GM23248 (cell line): Measurements from ENCODE around the gene TRPM4. TPM values are rescaled to one million over a fixed set of nuclear protein-coding genes. Genes with fewer than 3 reads are reported as not detected.

Experiments
- DNase-seq: peaks from one replicate; pipeline ENCODE4 v3.0.0-alpha.2; 2015
- H2AFZ ChIP-seq: fragments of 200-600 bp; sonication (generic); 2 replicates; pipeline ENCODE4 v1.6.1; 2016; ENCODE audit warnings: antibody characterized with exemption
- H3F3A ChIP-seq: fragments of 200-600 bp; sonication (generic); 2 replicates; pipeline ENCODE4 v1.6.1; 2016; ENCODE audit warnings: mild to moderate bottlenecking, antibody characterized with exemption, mixed run types; ENCODE audit not compliant: insufficient read depth
- H3K27ac ChIP-seq: fragments of 200-600 bp; sonication (generic); 2 replicates; pipeline ENCODE4 v1.5.1; 2016; ENCODE audit warnings: mild to moderate bottlenecking
- H3K27me3 ChIP-seq: fragments of 200-600 bp; sonication (generic); replicated peaks from 2 replicates; pipeline ENCODE4 v1.6.1; 2016; ENCODE audit warnings: mild to moderate bottlenecking; ENCODE audit not compliant: insufficient read depth
- H3K36me3 ChIP-seq: fragments of 200-600 bp; sonication (generic); 2 replicates; pipeline ENCODE4 v1.6.1; 2016; ENCODE audit warnings: low read depth, mild to moderate bottlenecking
- H3K4me1 ChIP-seq: fragments of 200-600 bp; sonication (generic); 2 replicates; pipeline ENCODE4 v1.6.1; 2016; ENCODE audit warnings: mild to moderate bottlenecking; ENCODE audit not compliant: insufficient read depth
- H3K4me2 ChIP-seq: fragments of 200-600 bp; sonication (generic); one replicate; pipeline ENCODE4 v1.6.1; 2016; ENCODE audit warnings: mild to moderate bottlenecking; ENCODE audit not compliant: unreplicated experiment
- H3K4me3 ChIP-seq: fragments of 200-600 bp; sonication (generic); 2 replicates; pipeline ENCODE4 v1.5.1; 2016; ENCODE audit warnings: mild to moderate bottlenecking
- H3K79me2 ChIP-seq: fragments of 200-600 bp; sonication (generic); 2 replicates; pipeline ENCODE4 v1.6.1; 2016; ENCODE audit warnings: mild to moderate bottlenecking; ENCODE audit not compliant: insufficient read depth
- H3K9ac ChIP-seq: fragments of 200-600 bp; sonication (generic); 2 replicates; pipeline ENCODE4 v1.6.1; 2016; ENCODE audit warnings: mild to moderate bottlenecking
- H3K9me2 ChIP-seq: fragments of 200-600 bp; sonication (generic); 2 replicates; pipeline ENCODE4 v1.6.1; 2016; ENCODE audit warnings: mixed run types, mild to moderate bottlenecking, moderate library complexity; ENCODE audit not compliant: insufficient read depth
- H3K9me3 ChIP-seq: fragments of 200-600 bp; sonication (generic); one replicate; pipeline ENCODE4 v1.6.1; 2017; ENCODE audit warnings: low read depth
- H4K20me1 ChIP-seq: fragments of 200-600 bp; sonication (generic); 2 replicates; pipeline ENCODE4 v1.6.0; 2016; ENCODE audit not compliant: insufficient read depth
- EZH2 ChIP-seq: fragments of 200-600 bp; sonication (generic); IDR thresholded peaks from 2 replicates; pipeline ENCODE4 v1.6.1; 2018; ENCODE audit warnings: antibody characterized with exemption, mild to moderate bottlenecking; ENCODE audit not compliant: insufficient read depth, poor library complexity, severe bottlenecking
- EZH2phosphoT487 ChIP-seq: fragments of 200-600 bp; sonication (generic); IDR thresholded peaks from 2 replicates; pipeline ENCODE4 v1.6.1; 2018; ENCODE audit warnings: antibody characterized with exemption, moderate library complexity, mild to moderate bottlenecking, low read depth; ENCODE audit not compliant: insufficient read depth
- WGBS, 2 experiments: methylation state at CpG; one replicate each; pipeline ENCODE4 v1.1.6; 2015 to 2017; ENCODE audit warnings: low lambda C conversion rate in 2 of 2, low coverage in 1 of 2; ENCODE audit errors: missing lambda C conversion rate in 2 of 2; 5-methylcytosine and 5-hydroxymethylcytosine counted together
- in situ Hi-C: fragments of 300-500 bp; cut with MboI; formaldehyde crosslinking; loops from 2 replicates; pipeline ENCODE4 v1.15.0; 2020
- polyA plus RNA-seq: library from polyadenylated mRNA; unstranded; fragments of >200 nt; fragmentation: Nextera tagmentation; extraction: Ambion mirVana; gene quantifications from 2 replicates; pipeline ENCODE4 v1.2.1, GENCODE V29; 2016
- total RNA-seq: library from RNA; depleted of rRNA; stranded (reverse); fragments of >200 nt; shearing (Covaris generic); gene quantifications from 2 replicates; pipeline ENCODE4 v1.2.3, GENCODE V29; 2014

The TRPM4 gene
- total and polyA plus RNA-seq, 2 experiments from 2014 or later, result 18.4 to 20.1 TPM

DNA sequence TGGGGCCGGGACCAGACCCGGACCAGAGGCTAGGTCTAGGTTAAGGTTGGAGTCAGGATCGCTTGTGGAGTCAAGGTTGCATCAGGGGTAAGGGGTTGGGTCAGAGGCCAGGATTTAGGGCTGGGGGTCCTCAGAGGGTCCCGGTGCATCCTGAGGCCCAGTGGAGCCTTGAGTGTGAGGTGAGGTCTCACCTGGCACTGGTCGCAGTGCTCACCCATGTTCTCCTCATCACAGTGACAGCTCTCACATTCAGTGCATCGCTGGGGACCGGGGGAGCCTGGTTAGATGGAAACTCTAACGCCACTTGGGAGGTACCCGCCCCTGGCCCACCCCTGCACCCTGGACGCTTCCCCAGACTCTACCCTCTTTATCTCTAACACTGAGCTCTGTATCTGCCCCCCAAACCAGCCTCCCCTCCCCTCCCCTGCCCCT, 5.5 kb upstream of the TRPM4 start:
- Histone ChIP-seq H3K9me3 (no peaks in the 10 kb centered on the region), H3K27me3 (no peaks in the 10 kb centered on the region), H2AFZ (no peak overlapping the region), H3K9ac (no peak overlapping the region), H3K36me3 (no peaks in the 10 kb centered on the region), H3F3A (peaks cover 5% of the 10 kb centered on the region; the same call in 1 of the 2 replicates), H4K20me1 (no peaks in the 10 kb centered on the region), H3K9me2 (no peaks in the 10 kb centered on the region), H3K27ac (no peak overlapping the region), H3K4me3 (no peak overlapping the region), H3K79me2 (no peaks in the 10 kb centered on the region), H3K4me2 (no peak overlapping the region), H3K4me1 (no peaks in the 10 kb centered on the region)
- DNase-seq, result no peak
- in situ Hi-C loops, result no loop called here
- WGBS, 2 experiments, result 12 to 19% methylated on average over 7 to 10 of the region's 10 CpGs
- TF ChIP-seq EZH2, result no peak
- TF ChIP-seq EZH2phosphoT487, result no peak

DNA sequence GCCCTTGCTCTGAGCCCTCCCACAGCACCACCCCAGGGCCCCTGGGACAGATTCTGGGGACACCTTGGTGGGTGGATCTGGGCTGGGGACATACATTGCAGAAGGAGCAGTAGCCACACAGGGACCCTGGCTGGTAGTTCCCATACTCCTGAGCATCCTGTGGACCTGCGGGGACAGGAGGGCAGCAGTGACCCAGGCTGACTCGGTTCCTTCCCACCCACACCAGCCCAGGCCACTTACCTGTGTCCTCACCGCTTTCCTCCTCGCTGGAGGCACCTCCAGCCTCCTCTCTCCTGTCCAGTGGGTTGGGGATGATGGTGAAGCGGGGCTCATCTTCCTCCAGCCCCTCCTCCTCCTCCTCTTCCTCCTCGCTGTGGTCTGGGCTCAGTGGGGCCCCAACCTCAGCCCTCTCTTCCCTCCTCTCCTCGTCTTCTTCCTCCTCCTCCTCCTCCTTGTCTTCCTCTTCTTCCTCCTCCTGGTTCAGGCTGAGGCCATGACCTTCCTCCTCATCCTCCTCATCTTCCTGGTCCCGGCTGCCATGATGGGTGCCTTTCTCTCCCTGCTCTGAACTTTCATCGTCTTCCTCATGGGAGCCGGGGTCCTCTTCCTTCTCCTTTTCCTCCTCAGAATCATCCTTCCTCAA, 4.3 kb upstream of the TRPM4 start:
- Histone ChIP-seq H3K4me3 (no peak overlapping the region), H3K9me2 (no peaks in the 10 kb centered on the region), H3K4me1 (peaks cover 3% of the 10 kb centered on the region; the same call in 1 of the 2 replicates), H3K27ac (no peak overlapping the region), H3F3A (peaks cover 5% of the 10 kb centered on the region; the same call in 1 of the 2 replicates), H3K36me3 (no peaks in the 10 kb centered on the region), H3K79me2 (0 out of 2 replicates have a peak, but pooled peaks cover 7% of the 10 kb centered on the region), H4K20me1 (no peaks in the 10 kb centered on the region), H3K4me2 (no peak overlapping the region), H2AFZ (no peak overlapping the region), H3K9me3 (no peaks in the 10 kb centered on the region), H3K27me3 (no peaks in the 10 kb centered on the region), H3K9ac (no peak overlapping the region)
- no peak for DNase-seq
- in situ Hi-C loops, result no loop called here
- TF ChIP-seq EZH2 (no peak), EZH2phosphoT487 (no peak)
- 96 to 97% methylated on average over 10 of the region's 10 CpGs for WGBS, 2 experiments

- Histone ChIP-seq H3K9me2 (no peaks in the 10 kb centered on the region), H3K27me3 (no peaks in the 10 kb centered on the region), H3K36me3 (no peaks in the 10 kb centered on the region), H2AFZ (no peak overlapping the region), H3K9me3 (no peaks in the 10 kb centered on the region), H3K4me1 (peaks cover 8% of the 10 kb centered on the region; the same call in 1 of the 2 replicates), H3K79me2 (peaks cover 14% of the 10 kb centered on the region), H3K9ac (no peak overlapping the region), H3K4me2 (no peak overlapping the region), H3K4me3 (no peak overlapping the region), H3K27ac (no peak overlapping the region), H4K20me1 (no peaks in the 10 kb centered on the region), H3F3A (peaks cover 5% of the 10 kb centered on the region; the same call in 1 of the 2 replicates)
- in situ Hi-C loops, result no loop called here
- DNase-seq, result no peak
- WGBS, 2 experiments, result 92 to 94% methylated on average over 6 of the region's 6 CpGs
- TF ChIP-seq EZH2phosphoT487, result no peak
- no peak for TF ChIP-seq EZH2
These were observed 3.3 kb upstream of the TRPM4 start for GRCh38 chr19:49154279-49154678.

- no peak within 1 kb of the TSS for H3K4me3 ChIP-seq
- no peak for DNase-seq
These were observed 2.4 kb upstream of the TRPM4 start, which contains the start of gene HRC for GRCh38 chr19:49155005-49155819. HRC (minus strand) TSS chr19:49155396; CDS start chr19:49155237, 159 bp downstream.

More at GRCh38 chr19:49155005-49155819, 2.4 kb upstream of the TRPM4 start, which contains the start of gene HRC:
- Histone ChIP-seq H3K9me3 (no peaks in the 10 kb centered on the region), H3K4me1 (peaks cover 8% of the 10 kb centered on the region; the same call in 1 of the 2 replicates), H3K4me2 (no peak within 1 kb of the TSS), H4K20me1 (no peaks in the 10 kb centered on the region; the same call in 1 of the 2 replicates), H3K27me3 (no peaks in the 10 kb centered on the region), H3K9me2 (no peaks in the 10 kb centered on the region), H3K36me3 (no peaks in the 10 kb centered on the region), H3F3A (peaks cover 5% of the 10 kb centered on the region; the same call in 1 of the 2 replicates), H2AFZ (no peak within 1 kb of the TSS), H3K9ac (no peak within 1 kb of the TSS), H3K79me2 (peaks cover 22% of the 10 kb centered on the region), H3K27ac (no peak within 1 kb of the TSS)
- in situ Hi-C loops, result no loop called here
- 61 to 63% methylated on average over 17 to 19 of the region's 19 CpGs for WGBS, 2 experiments
- TF ChIP-seq EZH2, result no peak
- TF ChIP-seq EZH2phosphoT487, result no peak
